GM12878 (cell line): ENCODE data around the gene OLFML2A. TPM values are rescaled to one million over a fixed set of nuclear protein-coding genes. Genes with fewer than 3 reads are reported as not detected.

ENCODE experiments used
- ATAC-seq: fragments of 200-7000 bp; cut with Tn5 transposase; 3 replicates; pipeline ENCODE4 v1.9.1; 2020; ENCODE audit warnings: mild to moderate bottlenecking, moderate library complexity
- BruUV-seq: library from RNA; stranded (reverse); fragments of 400-500 nt; replicated peaks from 2 replicates; lab custom pipeline; 2021; lab: Mats Ljungman, UMichigan
- CTCF ChIA-PET: fragments of 300-600 bp; sonication (Branson Sonifier 250); formaldehyde crosslinking; extraction: SDS; loops from one replicate; lab custom pipeline; 2021; ENCODE audit warnings: inconsistent platforms; lab: Yijun Ruan, JAX
- POLR2A ChIA-PET: fragments of 350-600 bp; formaldehyde crosslinking; extraction: SDS; loops from one replicate; lab custom pipeline; 2021; ENCODE audit warnings: inconsistent platforms; lab: Charles Lee
- RAD21 ChIA-PET: fragments of 300-600 bp; sonication (Branson Sonifier 250); formaldehyde crosslinking; loops from one replicate; lab custom pipeline; 2023; ENCODE audit warnings: antibody characterized with exemption; ENCODE audit not compliant: unreplicated experiment; lab: Charles Lee
- SMC1A ChIA-PET: fragments of 300-600 bp; sonication (Branson Sonifier 250); formaldehyde crosslinking; loops from one replicate; lab custom pipeline; 2023; ENCODE audit not compliant: unreplicated experiment, uncharacterized antibody; lab: Charles Lee
- DNase-seq: peaks from one replicate; pipeline ENCODE4 v3.0.0-alpha.2; 2011; ENCODE audit warnings: low read depth, low spot score
- FAIRE-seq: peaks from 3 replicates; lab custom pipeline; 2011; peaks lifted over from hg19 to GRCh38; lab: Jason Lieb, UNC
- H2AFZ ChIP-seq: 2 replicates; pipeline ENCODE4 v1.6.0; 2011; ENCODE audit warnings: low read depth, low read length, control low read depth; ENCODE audit not compliant: control insufficient read depth
- H3K27ac ChIP-seq: 2 replicates; pipeline ENCODE4 v1.5.1; 2011; ENCODE audit warnings: control low read depth; ENCODE audit not compliant: control insufficient read depth, insufficient read depth
- H3K27me3 ChIP-seq, 2 experiments: replicated peaks in 1 of 2; 2 replicates each; pipeline versions ENCODE4 v1.6.0 to v1.6.1; 2011; ENCODE audit warnings: low read length in 1 of 2; ENCODE audit not compliant: control insufficient read depth in 2 of 2, insufficient read depth in 2 of 2
- H3K36me3 ChIP-seq, 2 experiments: 2 replicates each; pipeline ENCODE4 v1.5.1; 2011; ENCODE audit warnings: low read length in 1 of 2; ENCODE audit not compliant: control insufficient read depth in 2 of 2, insufficient read depth in 2 of 2
- H3K4me1 ChIP-seq: 2 replicates; pipeline ENCODE4 v1.6.1; 2011; ENCODE audit warnings: mild to moderate bottlenecking, low read length, moderate library complexity, mixed read lengths; ENCODE audit not compliant: control insufficient read depth, insufficient read depth
- H3K4me2 ChIP-seq: 2 replicates; pipeline ENCODE4 v1.6.0; 2011; ENCODE audit warnings: control low read depth; ENCODE audit not compliant: control insufficient read depth, insufficient read depth
- H3K4me3 ChIP-seq: fragments of 200-600 bp; sonication (generic); 2 replicates; pipeline ENCODE4 v1.5.1; 2016
- H3K79me2 ChIP-seq: 2 replicates; pipeline ENCODE4 v1.6.0; 2011; ENCODE audit warnings: low read length; ENCODE audit not compliant: control insufficient read depth, insufficient read depth
- H3K9ac ChIP-seq: 2 replicates; pipeline ENCODE4 v1.8.0; 2011; ENCODE audit warnings: low read length, control low read depth, mixed read lengths; ENCODE audit not compliant: control insufficient read depth, insufficient read depth
- H3K9me3 ChIP-seq: replicated peaks from 3 replicates; pipeline ENCODE4 v1.5.1; 2011; ENCODE audit warnings: mild to moderate bottlenecking, low read length; ENCODE audit not compliant: control insufficient read depth, insufficient read depth
- H4K20me1 ChIP-seq: 2 replicates; pipeline ENCODE4 v1.6.0; 2011; ENCODE audit not compliant: control insufficient read depth, insufficient read depth
- BRCA1 ChIP-seq: IDR thresholded peaks from 2 replicates; pipeline ENCODE4 v1.6.1; 2011; ENCODE audit warnings: low read depth, low read length, improper control_type of control experiment
- FOXK2 ChIP-seq: fragments of 450-650 bp; IDR thresholded peaks from 2 replicates; pipeline ENCODE4 v1.6.1; 2017; ENCODE audit warnings: mild to moderate bottlenecking, moderate library complexity
- HDAC6 ChIP-seq: fragments of 200-600 bp; sonication (generic); IDR thresholded peaks from one replicate; pipeline ENCODE4 v1.8.0; 2017; ENCODE audit warnings: antibody characterized with exemption; ENCODE audit not compliant: unreplicated experiment
- KAT2A ChIP-seq: conservative IDR thresholded peaks from 2 replicates; pipeline ENCODE4 v1.6.1; 2011; ENCODE audit warnings: low read depth, low read length; ENCODE audit not compliant: control insufficient read depth
- LARP7 ChIP-seq: fragments of 450-650 bp; IDR thresholded peaks from 2 replicates; pipeline ENCODE4 v1.6.1; 2017; ENCODE audit warnings: mild to moderate bottlenecking
- MEF2B ChIP-seq: fragments of 450-650 bp; IDR thresholded peaks from 2 replicates; pipeline ENCODE4 v1.6.1; 2018; ENCODE audit warnings: mild to moderate bottlenecking, moderate library complexity; ENCODE audit not compliant: partially characterized antibody, poor library complexity, severe bottlenecking
- MTA3 ChIP-seq: IDR thresholded peaks from 2 replicates; pipeline ENCODE4 v1.6.1; 2012; ENCODE audit warnings: low read length, inconsistent platforms, borderline replicate concordance
- NR2C2 ChIP-seq: IDR thresholded peaks from 2 replicates; pipeline ENCODE4 v1.6.1; 2011; ENCODE audit warnings: borderline replicate concordance, low read depth; ENCODE audit not compliant: control insufficient read depth, insufficient read length
- NRF1 ChIP-seq: conservative IDR thresholded peaks from 2 replicates; pipeline ENCODE4 v1.6.1; 2011; ENCODE audit warnings: mild to moderate bottlenecking, low read depth, low read length, improper control_type of control experiment
- RB1 ChIP-seq: fragments of 450-650 bp; formaldehyde crosslinking; IDR thresholded peaks from 2 replicates; pipeline ENCODE4 v1.6.1; 2017; ENCODE audit warnings: mild to moderate bottlenecking, borderline replicate concordance
- SMAD5 ChIP-seq: IDR thresholded peaks from 2 replicates; pipeline ENCODE4 v1.6.1; 2016; ENCODE audit warnings: antibody characterized with exemption, low read depth
- SREBF1 ChIP-seq: IDR thresholded peaks from 2 replicates; pipeline ENCODE4 v1.6.1; 2012; ENCODE audit warnings: mild to moderate bottlenecking, low read length
- WGBS: methylation state at CpG from one replicate; pipeline ENCODE4 v1.1.6; 2016; ENCODE audit warnings: low lambda C conversion rate; ENCODE audit not compliant: insufficient replicate concordance, insufficient coverage; ENCODE audit errors: missing lambda C conversion rate; 5-methylcytosine and 5-hydroxymethylcytosine counted together
- in situ Hi-C: fragments of 300-500 bp; cut with MboI; formaldehyde crosslinking; loops from 9 replicates; pipeline ENCODE4 v1.14.3; 2018; ENCODE audit warnings: mixed read lengths
- intact Hi-C: fragments of 100-400 bp; cut with micrococcal nuclease; formaldehyde crosslinking; loops from one replicate; pipeline ENCODE4 v1.14.2; 2022; ENCODE audit not compliant: unreplicated experiment
- polyA plus RNA-seq, 11 experiments: library from polyadenylated mRNA; depleted of rRNA in 4 of 11; unstranded in 6 of 11; stranded (reverse) in 5 of 11; fragments of >200 nt; fragmentation: Nextera tagmentation in 4 of 11; fragmentation: Illumina TruSeq in 1 of 11; extraction: Ambion mirVana in 4 of 11; extraction: Trizol in 1 of 11; gene quantifications; 1 replicate in 1 of 11; 2 replicates in 10 of 11; pipeline versions ENCODE4 v1.2.1 to v1.2.3, GENCODE V29; 2011 to 2016; ENCODE audit warnings: inconsistent platforms in 2 of 11, missing spikeins in 2 of 11, low read depth in 1 of 11
- total RNA-seq, 4 experiments: library from RNA; depleted of rRNA in 3 of 4; stranded (reverse); fragments of >200 nt in 3 of 4; fragmentation: Illumina TruSeq in 1 of 4; extraction: Trizol in 1 of 4; gene quantifications; 2 replicates each; pipeline versions ENCODE4 v1.2.1 to v1.2.3, GENCODE V29; 2013 to 2021
- TF ChIP-seq, protein P1 (sequence below): fragments of 450-650 bp; IDR thresholded peaks from 2 replicates; pipeline ENCODE4 v1.6.1; 2016; ENCODE audit warnings: mild to moderate bottlenecking
- TF ChIP-seq, protein P2 (sequence below): IDR thresholded peaks from 2 replicates; pipeline ENCODE4 v1.6.1; 2011; ENCODE audit warnings: mild to moderate bottlenecking, low read depth, low read length, moderate library complexity; ENCODE audit not compliant: insufficient replicate concordance
- TF ChIP-seq, protein P3 (sequence below): fragments of 450-650 bp; IDR thresholded peaks from 2 replicates; pipeline ENCODE4 v1.6.1; 2017; ENCODE audit warnings: mild to moderate bottlenecking, low read depth, inconsistent platforms; ENCODE audit not compliant: poor library complexity, severe bottlenecking
- TF ChIP-seq, protein P4 (sequence below): fragments of 450-650 bp; conservative IDR thresholded peaks from 2 replicates; pipeline ENCODE4 v1.6.1; 2017; ENCODE audit warnings: mild to moderate bottlenecking, moderate library complexity
- TF ChIP-seq, protein P5 (sequence below): IDR thresholded peaks from 2 replicates; pipeline ENCODE4 v1.6.1; 2012; ENCODE audit warnings: low read depth, low read length, improper control_type of control experiment

The OLFML2A gene
- total and polyA plus RNA-seq, 10 of the 15 experiments (the other 5 are each of a cell fraction or from before 2014, with no cell fraction given), result 0.02 to 0.13 (median 0.10) TPM; not detected in 4

DNA sequence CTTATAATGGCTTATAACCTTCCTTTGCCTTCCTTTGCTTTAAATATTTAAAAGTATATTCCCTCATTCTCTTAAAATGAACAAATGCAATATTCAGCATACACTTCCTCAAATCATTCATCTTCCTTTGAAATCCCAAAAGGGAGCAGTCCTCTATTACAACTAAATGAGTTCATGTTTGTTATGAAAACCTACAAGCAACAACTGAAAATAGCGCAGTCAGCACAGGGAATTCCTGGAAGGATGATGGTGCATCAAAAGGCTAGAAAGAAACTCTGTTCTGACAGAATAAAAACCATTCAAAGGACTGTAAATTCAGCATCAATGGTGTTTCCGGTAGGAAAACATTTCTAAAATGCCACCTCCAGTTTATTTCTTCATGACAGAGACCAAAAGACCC lies 9.1 kb upstream of the OLFML2A start:
- no peaks in the 10 kb centered on the region for H3K9me3 ChIP-seq
- in situ Hi-C loops, result no loop called here
- no peak overlapping the region for H2AFZ ChIP-seq
- WGBS, result 100% methylated on average over 2 of the region's 2 CpGs
- BruUV-seq, result no TSS peak
- peaks cover 62% of the 10 kb centered on the region for H3K79me2 ChIP-seq
- H3K4me1 ChIP-seq, result peaks cover 9% of the 10 kb centered on the region
- FAIRE-seq (no peak), ATAC-seq (no peak), DNase-seq (no peak)
- no peak overlapping the region for H3K27ac ChIP-seq
- no peaks in the 10 kb centered on the region for H3K27me3 ChIP-seq
- intact Hi-C loops, result loop anchor here (5.0 kb wide), 1 partner anchor 351 kb away; the partner anchor contains the start of gene PSMB7
- peak overlapping the region; percentile 80 for H3K4me2 ChIP-seq
- ChIA-PET CTCF (interaction anchor here (3.0 to 16.1 kb wide), 7 partner anchors 11 to 151 kb away, joined by 11 to 575 read pairs (median 45); partner anchors contain the start of genes ARPC5L, RPL35 and WDR38), RAD21 (interaction anchor here (1.3 to 5.8 kb wide), 3 partner anchors 56 to 151 kb away, joined by 5 to 86 read pairs (median 59); no protein-coding TSS in a partner anchor), SMC1A (interaction anchor here (1.6 to 9.9 kb wide), 7 partner anchors 9 to 146 kb away, joined by 8 to 233 read pairs (median 15); partner anchors contain the start of gene WDR38), POLR2A (interaction anchor here (1.4 to 4.5 kb wide), 3 partner anchors 85 to 102 kb away, joined by 4 to 41 read pairs (median 4); partner anchors contain the start of genes ARPC5L, RPL35 and WDR38)
- H4K20me1 ChIP-seq, result no peaks in the 10 kb centered on the region
- 0 out of 2 replicates have a peak overlapping the region, but pooled peaks have one; percentile 4 for H3K9ac ChIP-seq
- peak overlapping the region; percentile 97 for H3K4me3 ChIP-seq
- H3K36me3 ChIP-seq, result no peaks in the 10 kb centered on the region
- TF ChIP-seq MEF2B (no peak), SREBF1 (no peak), BRCA1 (no peak), MTA3 (no peak), NRF1 (no peak), HDAC6 (no peak), LARP7 (no peak), FOXK2 (no peak), KAT2A (no peak), NR2C2 (no peak), SMAD5 (no peak), RB1 (no peak)
- TF ChIP-seq, protein P1, sequence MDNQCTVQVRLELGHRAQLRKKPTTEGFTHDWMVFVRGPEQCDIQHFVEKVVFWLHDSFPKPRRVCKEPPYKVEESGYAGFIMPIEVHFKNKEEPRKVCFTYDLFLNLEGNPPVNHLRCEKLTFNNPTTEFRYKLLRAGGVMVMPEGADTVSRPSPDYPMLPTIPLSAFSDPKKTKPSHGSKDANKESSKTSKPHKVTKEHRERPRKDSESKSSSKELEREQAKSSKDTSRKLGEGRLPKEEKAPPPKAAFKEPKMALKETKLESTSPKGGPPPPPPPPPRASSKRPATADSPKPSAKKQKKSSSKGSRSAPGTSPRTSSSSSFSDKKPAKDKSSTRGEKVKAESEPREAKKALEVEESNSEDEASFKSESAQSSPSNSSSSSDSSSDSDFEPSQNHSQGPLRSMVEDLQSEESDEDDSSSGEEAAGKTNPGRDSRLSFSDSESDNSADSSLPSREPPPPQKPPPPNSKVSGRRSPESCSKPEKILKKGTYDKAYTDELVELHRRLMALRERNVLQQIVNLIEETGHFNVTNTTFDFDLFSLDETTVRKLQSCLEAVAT, result no peak
- TF ChIP-seq, protein P2, sequence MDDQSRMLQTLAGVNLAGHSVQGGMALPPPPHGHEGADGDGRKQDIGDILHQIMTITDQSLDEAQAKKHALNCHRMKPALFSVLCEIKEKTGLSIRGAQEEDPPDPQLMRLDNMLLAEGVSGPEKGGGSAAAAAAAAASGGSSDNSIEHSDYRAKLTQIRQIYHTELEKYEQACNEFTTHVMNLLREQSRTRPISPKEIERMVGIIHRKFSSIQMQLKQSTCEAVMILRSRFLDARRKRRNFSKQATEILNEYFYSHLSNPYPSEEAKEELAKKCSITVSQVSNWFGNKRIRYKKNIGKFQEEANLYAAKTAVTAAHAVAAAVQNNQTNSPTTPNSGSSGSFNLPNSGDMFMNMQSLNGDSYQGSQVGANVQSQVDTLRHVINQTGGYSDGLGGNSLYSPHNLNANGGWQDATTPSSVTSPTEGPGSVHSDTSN, result no peak
- TF ChIP-seq, protein P3, sequence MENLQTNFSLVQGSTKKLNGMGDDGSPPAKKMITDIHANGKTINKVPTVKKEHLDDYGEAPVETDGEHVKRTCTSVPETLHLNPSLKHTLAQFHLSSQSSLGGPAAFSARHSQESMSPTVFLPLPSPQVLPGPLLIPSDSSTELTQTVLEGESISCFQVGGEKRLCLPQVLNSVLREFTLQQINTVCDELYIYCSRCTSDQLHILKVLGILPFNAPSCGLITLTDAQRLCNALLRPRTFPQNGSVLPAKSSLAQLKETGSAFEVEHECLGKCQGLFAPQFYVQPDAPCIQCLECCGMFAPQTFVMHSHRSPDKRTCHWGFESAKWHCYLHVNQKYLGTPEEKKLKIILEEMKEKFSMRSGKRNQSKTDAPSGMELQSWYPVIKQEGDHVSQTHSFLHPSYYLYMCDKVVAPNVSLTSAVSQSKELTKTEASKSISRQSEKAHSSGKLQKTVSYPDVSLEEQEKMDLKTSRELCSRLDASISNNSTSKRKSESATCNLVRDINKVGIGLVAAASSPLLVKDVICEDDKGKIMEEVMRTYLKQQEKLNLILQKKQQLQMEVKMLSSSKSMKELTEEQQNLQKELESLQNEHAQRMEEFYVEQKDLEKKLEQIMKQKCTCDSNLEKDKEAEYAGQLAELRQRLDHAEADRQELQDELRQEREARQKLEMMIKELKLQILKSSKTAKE, result no peak
- TF ChIP-seq, protein P4, sequence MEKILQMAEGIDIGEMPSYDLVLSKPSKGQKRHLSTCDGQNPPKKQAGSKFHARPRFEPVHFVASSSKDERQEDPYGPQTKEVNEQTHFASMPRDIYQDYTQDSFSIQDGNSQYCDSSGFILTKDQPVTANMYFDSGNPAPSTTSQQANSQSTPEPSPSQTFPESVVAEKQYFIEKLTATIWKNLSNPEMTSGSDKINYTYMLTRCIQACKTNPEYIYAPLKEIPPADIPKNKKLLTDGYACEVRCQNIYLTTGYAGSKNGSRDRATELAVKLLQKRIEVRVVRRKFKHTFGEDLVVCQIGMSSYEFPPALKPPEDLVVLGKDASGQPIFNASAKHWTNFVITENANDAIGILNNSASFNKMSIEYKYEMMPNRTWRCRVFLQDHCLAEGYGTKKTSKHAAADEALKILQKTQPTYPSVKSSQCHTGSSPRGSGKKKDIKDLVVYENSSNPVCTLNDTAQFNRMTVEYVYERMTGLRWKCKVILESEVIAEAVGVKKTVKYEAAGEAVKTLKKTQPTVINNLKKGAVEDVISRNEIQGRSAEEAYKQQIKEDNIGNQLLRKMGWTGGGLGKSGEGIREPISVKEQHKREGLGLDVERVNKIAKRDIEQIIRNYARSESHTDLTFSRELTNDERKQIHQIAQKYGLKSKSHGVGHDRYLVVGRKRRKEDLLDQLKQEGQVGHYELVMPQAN, result no peak
- TF ChIP-seq, protein P5, sequence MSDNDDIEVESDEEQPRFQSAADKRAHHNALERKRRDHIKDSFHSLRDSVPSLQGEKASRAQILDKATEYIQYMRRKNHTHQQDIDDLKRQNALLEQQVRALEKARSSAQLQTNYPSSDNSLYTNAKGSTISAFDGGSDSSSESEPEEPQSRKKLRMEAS, result no peak
